Sigmoid colon (tissue), 4 donors: ENCODE data around the gene CDK6.

ENCODE experiments used
- EP300 ChIP-seq, 4 donors: sonication (generic); formaldehyde crosslinking; IDR thresholded peaks; one replicate each; pipeline ENCODE4 v1.6.1; 2017; ENCODE audit warnings: antibody characterized with exemption in 4 of 4
- POLR2A ChIP-seq, 2 donors: fragments of 450-650 bp; IDR thresholded peaks; one replicate each; pipeline ENCODE4 v1.6.1; 2016; ENCODE audit warnings: antibody characterized with exemption in 2 of 2, mild to moderate bottlenecking in 2 of 2, moderate library complexity in 2 of 2
- POLR2AphosphoS5 ChIP-seq, 4 donors: sonication (generic); formaldehyde crosslinking; IDR thresholded peaks; one replicate each; pipeline ENCODE4 v1.6.1; 2017; ENCODE audit warnings: antibody characterized with exemption in 4 of 4
- TF ChIP-seq, protein P1 (sequence below), 4 experiments: fragments of 450-650 bp in 3 of 4; fragments of 200-600 bp in 1 of 4; IDR thresholded peaks; one replicate each; pipeline ENCODE4 v1.5.1; 2016 to 2019; ENCODE audit warnings: antibody characterized with exemption in 4 of 4, mild to moderate bottlenecking in 3 of 4, moderate library complexity in 2 of 4

DNA sequence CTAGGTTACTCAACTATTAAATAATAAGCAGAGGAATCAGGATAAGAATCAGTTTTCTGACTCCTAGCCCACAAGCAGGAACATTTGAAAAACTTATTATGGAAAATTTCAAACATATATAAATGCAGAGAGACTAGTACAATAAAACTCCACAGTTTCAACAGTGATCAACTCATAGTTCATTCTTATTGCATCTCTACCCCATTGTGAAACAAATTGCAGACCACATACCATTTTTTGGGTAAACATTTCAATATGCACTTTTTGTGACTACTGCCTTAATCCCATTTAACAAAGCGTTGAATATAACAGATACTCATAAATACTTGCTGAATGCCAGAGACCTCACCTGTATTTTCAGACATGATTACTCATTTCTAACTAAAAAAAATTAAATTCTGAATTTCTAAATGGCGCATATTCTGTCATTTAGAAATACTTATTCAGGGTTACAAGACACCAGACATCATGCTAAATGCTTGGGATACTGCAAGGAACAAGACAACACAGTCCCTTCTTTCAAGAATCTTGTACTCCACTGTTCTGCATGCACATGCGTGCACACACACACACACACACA is 11.4 kb downstream of the CDK6 start:
- TF ChIP-seq, protein P1, sequence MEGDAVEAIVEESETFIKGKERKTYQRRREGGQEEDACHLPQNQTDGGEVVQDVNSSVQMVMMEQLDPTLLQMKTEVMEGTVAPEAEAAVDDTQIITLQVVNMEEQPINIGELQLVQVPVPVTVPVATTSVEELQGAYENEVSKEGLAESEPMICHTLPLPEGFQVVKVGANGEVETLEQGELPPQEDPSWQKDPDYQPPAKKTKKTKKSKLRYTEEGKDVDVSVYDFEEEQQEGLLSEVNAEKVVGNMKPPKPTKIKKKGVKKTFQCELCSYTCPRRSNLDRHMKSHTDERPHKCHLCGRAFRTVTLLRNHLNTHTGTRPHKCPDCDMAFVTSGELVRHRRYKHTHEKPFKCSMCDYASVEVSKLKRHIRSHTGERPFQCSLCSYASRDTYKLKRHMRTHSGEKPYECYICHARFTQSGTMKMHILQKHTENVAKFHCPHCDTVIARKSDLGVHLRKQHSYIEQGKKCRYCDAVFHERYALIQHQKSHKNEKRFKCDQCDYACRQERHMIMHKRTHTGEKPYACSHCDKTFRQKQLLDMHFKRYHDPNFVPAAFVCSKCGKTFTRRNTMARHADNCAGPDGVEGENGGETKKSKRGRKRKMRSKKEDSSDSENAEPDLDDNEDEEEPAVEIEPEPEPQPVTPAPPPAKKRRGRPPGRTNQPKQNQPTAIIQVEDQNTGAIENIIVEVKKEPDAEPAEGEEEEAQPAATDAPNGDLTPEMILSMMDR (IDR thresholded peaks at IDR 0.05): no peak
- TF ChIP-seq POLR2A (IDR thresholded peaks at IDR 0.05) (no peak), EP300 (IDR thresholded peaks at IDR 0.05) (no peak), POLR2AphosphoS5 (IDR thresholded peaks at IDR 0.05) (no peak)
